CD4-positive, alpha-beta T cell (primary cell): Measurements from ENCODE around the gene SH2B3. TPM values are rescaled to one million over a fixed set of nuclear protein-coding genes. Genes with fewer than 3 reads are reported as not detected.
"Not testable (repeated sequence)": the region's sequence is repeated elsewhere in the genome, so short reads cannot be mapped to it uniquely, and the experiment has no call there.

Source experiments
- ATAC-seq: fragments of 200-7000 bp; cut with Tn5 transposase; one replicate; pipeline ENCODE4 v1.10.0; 2022; ENCODE audit warnings: mild to moderate bottlenecking; ENCODE audit not compliant: poor library complexity
- CTCF ChIA-PET: fragments of 350-600 bp; sonication (Branson Sonifier 250); formaldehyde crosslinking; loops from one replicate; lab custom pipeline; 2021; ENCODE audit warnings: antibody characterized with exemption, inconsistent platforms; lab: Charles Lee
- POLR2A ChIA-PET: fragments of 350-600 bp; sonication (Branson Sonifier 250); formaldehyde crosslinking; loops from one replicate; lab custom pipeline; 2021; ENCODE audit warnings: antibody characterized with exemption, inconsistent platforms; lab: Charles Lee
- DNase-seq, 14 experiments: peaks; one replicate each; pipeline ENCODE4 v3.0.0-alpha.2; 2013 to 2020; ENCODE audit warnings: mixed read lengths in 2 of 14
- H3K27ac ChIP-seq, 2 donors: one replicate each; pipeline versions ENCODE4 v1.5.1 to v1.7.0; 2013; ENCODE audit warnings: low read length in 2 of 2, low read depth in 1 of 2, mild to moderate bottlenecking in 1 of 2
- H3K27me3 ChIP-seq, 2 experiments: 1 replicate in 1 of 2; 2 replicates in 1 of 2; pipeline versions ENCODE4 v1.6.1 to v1.7.0; 2013; ENCODE audit warnings: low read length in 2 of 2, control low read depth in 1 of 2, mild to moderate bottlenecking in 1 of 2, moderate library complexity in 1 of 2; ENCODE audit not compliant: insufficient read depth in 2 of 2, control insufficient read depth in 1 of 2
- H3K36me3 ChIP-seq: one replicate; pipeline ENCODE4 v1.6.1; 2013; ENCODE audit warnings: low read length, control low read depth; ENCODE audit not compliant: insufficient read depth
- H3K4me1 ChIP-seq: one replicate; pipeline ENCODE4 v1.6.1; 2013; ENCODE audit warnings: low read length, control low read depth; ENCODE audit not compliant: insufficient read depth
- H3K4me3 ChIP-seq: one replicate; pipeline ENCODE4 v1.5.1; 2013; ENCODE audit warnings: mild to moderate bottlenecking, low read length, moderate library complexity
- H3K9me3 ChIP-seq, 2 experiments: 1 replicate in 1 of 2; 2 replicates in 1 of 2; pipeline versions ENCODE4 v1.6.1 to v1.7.0; 2013; ENCODE audit warnings: low read length in 2 of 2, mild to moderate bottlenecking in 2 of 2, control low read depth in 1 of 2, moderate library complexity in 1 of 2; ENCODE audit not compliant: control insufficient read depth in 1 of 2, insufficient read depth in 1 of 2
- H3K27ac Mint-ChIP-seq: one replicate; pipeline ENCODE4 v1.8.0; 2020; ENCODE audit warnings: mixed read lengths
- H3K27me3 Mint-ChIP-seq: one replicate; pipeline ENCODE4 v1.8.0; 2021; ENCODE audit warnings: mixed read lengths
- H3K36me3 Mint-ChIP-seq: one replicate; pipeline ENCODE4 v1.8.0; 2021; ENCODE audit warnings: low read depth, mixed read lengths
- H3K4me1 Mint-ChIP-seq: one replicate; pipeline ENCODE4 v1.8.0; 2021; ENCODE audit warnings: low read depth, mixed read lengths
- H3K4me3 Mint-ChIP-seq: one replicate; pipeline ENCODE4 v1.8.0; 2020; ENCODE audit warnings: mild to moderate bottlenecking, mixed read lengths
- H3K9me3 Mint-ChIP-seq: one replicate; pipeline ENCODE4 v1.8.0; 2020; ENCODE audit warnings: mixed read lengths
- CTCF ChIP-seq: fragments of 200-600 bp; IDR thresholded peaks from one replicate; pipeline ENCODE4 v1.8.0; 2022; ENCODE audit warnings: antibody characterized with exemption, mild to moderate bottlenecking
- intact Hi-C, 2 experiments: fragments of 100-400 bp; cut with DNase I in 1 of 2; cut with micrococcal nuclease in 1 of 2; formaldehyde crosslinking; loops; one replicate each; pipeline versions ENCODE4 v1.15.1 to v1.9.0; 2023 to 2025; cut with DNase I, micrococcal nuclease
- total RNA-seq, 174 experiments: library from RNA in 2 of 174; stranded (reverse) in 2 of 174; gene quantifications; one replicate each; pipeline ENCODE4 v1.2.3 and lab custom pipeline; 2021 to 2026

The SH2B3 gene
- total RNA-seq, 2 experiments from 2014 or later: 42.3 to 46.4 TPM

DNA sequence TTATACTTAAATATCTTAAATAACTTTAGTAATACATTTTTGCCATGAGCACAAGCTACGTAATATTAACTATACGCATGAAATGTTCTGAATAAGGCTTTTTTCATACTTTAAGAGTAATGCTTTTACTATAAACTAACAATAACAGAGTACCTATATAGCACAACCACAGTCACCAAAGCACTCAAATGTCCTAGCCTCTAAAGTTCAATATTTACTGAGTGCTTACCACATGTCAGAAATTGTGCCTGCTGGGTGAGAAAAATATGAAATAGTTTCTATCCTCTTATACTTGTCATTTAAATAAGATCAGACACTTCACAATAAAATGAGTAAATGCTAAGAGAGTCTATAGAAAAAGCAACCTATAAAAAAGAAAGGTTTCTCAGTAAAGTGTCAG lies 83.1 kb downstream of the SH2B3 start:
- Mint-ChIP-seq H3K27me3 (no peaks in the 10 kb centered on the region), H3K27ac (no peak overlapping the region), H3K4me3 (no peak overlapping the region), H3K4me1 (no peaks in the 10 kb centered on the region), H3K36me3 (peaks cover 73% of the 10 kb centered on the region), H3K9me3 (no peaks in the 10 kb centered on the region)
- intact Hi-C loops: no loop called here
- POLR2A ChIA-PET: no interaction called here
- Histone ChIP-seq H3K4me3 (no peak overlapping the region), H3K9me3 (no peaks in the 10 kb centered on the region), H3K4me1 (no peaks in the 10 kb centered on the region), H3K27me3 (no peaks in the 10 kb centered on the region), H3K36me3 (peaks cover 48% of the 10 kb centered on the region), H3K27ac (no peak overlapping the region)
- CTCF ChIA-PET: interaction anchor here (1.0 kb wide), 1 partner anchor 92 kb away, joined by 4 read pairs; no protein-coding TSS in a partner anchor
- ATAC-seq (no peak), DNase-seq (no peak)
- no peak for TF ChIP-seq CTCF

- H3K36me3 Mint-ChIP-seq: peaks cover 71% of the 10 kb centered on the region
- H3K9me3 Mint-ChIP-seq, H3K4me1 Mint-ChIP-seq, H3K27me3 Mint-ChIP-seq, H3K4me3 ChIP-seq, intact Hi-C loops, H3K4me3 Mint-ChIP-seq, DNase-seq, POLR2A ChIA-PET, H3K4me1 ChIP-seq, H3K9me3 ChIP-seq, H3K27me3 ChIP-seq, H3K27ac ChIP-seq, H3K27ac Mint-ChIP-seq, ATAC-seq: not testable (repeated sequence)
- H3K36me3 ChIP-seq: peaks cover 25% of the 10 kb centered on the region
- CTCF ChIA-PET: interaction anchor here (1.4 kb wide), 1 partner anchor 96 kb away, joined by 3 read pairs; no protein-coding TSS in a partner anchor
Measured at GRCh38 chr12:111492979-111493378, 87.3 kb downstream of the SH2B3 start.

DNA sequence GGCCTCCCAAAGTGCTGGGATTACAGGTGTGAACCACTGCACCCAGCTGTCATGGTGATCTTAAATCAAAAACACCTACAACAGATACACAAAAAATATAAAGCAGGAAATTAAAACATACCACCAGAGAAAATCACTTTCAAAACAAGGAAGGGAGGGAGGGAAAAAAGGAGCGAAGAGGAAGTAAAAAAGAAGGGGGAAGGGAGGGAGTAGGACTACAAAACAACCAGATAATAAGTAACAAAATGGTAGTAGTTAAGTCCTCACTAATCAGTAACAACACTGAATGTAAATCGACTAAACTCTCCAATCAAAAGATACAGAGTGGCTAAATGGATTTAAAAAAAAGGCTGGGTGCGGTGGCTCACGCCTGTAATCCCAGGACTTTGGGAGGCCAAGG lies 89.0 kb downstream of the SH2B3 start:
- Histone ChIP-seq H3K36me3 (peaks cover 24% of the 10 kb centered on the region), H3K9me3 (no peaks in the 10 kb centered on the region), H3K27me3 (no peaks in the 10 kb centered on the region), H3K4me1 (no peaks in the 10 kb centered on the region), H3K4me3 (no peak overlapping the region), H3K27ac (no peak overlapping the region)
- DNase-seq (no peak), ATAC-seq (no peak)
- no peaks in the 10 kb centered on the region for H3K4me1 Mint-ChIP-seq
- CTCF ChIA-PET: no interaction called here
- H3K27ac Mint-ChIP-seq: no peak overlapping the region
- no peak for TF ChIP-seq CTCF
- no peaks in the 10 kb centered on the region for H3K27me3 Mint-ChIP-seq
- intact Hi-C loops: no loop called here
- POLR2A ChIA-PET: no interaction called here
- H3K4me3 Mint-ChIP-seq: no peak overlapping the region
- peaks cover 70% of the 10 kb centered on the region for H3K36me3 Mint-ChIP-seq
- H3K9me3 Mint-ChIP-seq: no peaks in the 10 kb centered on the region

Other genes starting within 250 kb of the SH2B3 start
- gene PHETA1, start 36.8 kb upstream of the SH2B3 start, total RNA-seq: 1 to 10 TPM; 1.3 to 1.7 TPM
- 10 to 100 TPM; 21.9 to 23.7 TPM for gene ATXN2, start 193.4 kb downstream of the SH2B3 start, total RNA-seq